Lower lobe of right lung (tissue), 2 donors: ENCODE measurements around the gene NIBAN1. TPM values are rescaled to one million over a fixed set of nuclear protein-coding genes. Genes with fewer than 3 reads are reported as not detected.

Experiments used
- ATAC-seq, 2 donors: fragments of 200-7000 bp; cut with Tn5 transposase; one replicate each; pipeline ENCODE4 v1.9.1; 2020 to 2022; ENCODE audit warnings: mild to moderate bottlenecking in 2 of 2, moderate library complexity in 2 of 2
- DNase-seq: peaks from one replicate; pipeline ENCODE4 v3.0.0-alpha.2; 2020
- H3K27ac ChIP-seq: fragments of 200-600 bp; one replicate; pipeline ENCODE4 v1.8.0; 2022
- H3K27me3 ChIP-seq: fragments of 200-600 bp; one replicate; pipeline ENCODE4 v1.8.0; 2022; ENCODE audit warnings: low read depth
- H3K36me3 ChIP-seq: fragments of 200-600 bp; one replicate; pipeline ENCODE4 v1.8.0; 2022; ENCODE audit warnings: mild to moderate bottlenecking
- H3K4me1 ChIP-seq: fragments of 200-600 bp; one replicate; pipeline ENCODE4 v1.8.0; 2022
- H3K4me3 ChIP-seq: fragments of 200-600 bp; one replicate; pipeline ENCODE4 v1.8.0; 2022; ENCODE audit warnings: mild to moderate bottlenecking
- H3K9me3 ChIP-seq: fragments of 200-600 bp; one replicate; pipeline ENCODE4 v1.8.0; 2022
- CTCF ChIP-seq: fragments of 200-600 bp; IDR thresholded peaks from one replicate; pipeline ENCODE4 v1.8.0; 2022; ENCODE audit warnings: antibody characterized with exemption, mild to moderate bottlenecking
- intact Hi-C: fragments of 100-400 bp; cut with DNase I; formaldehyde crosslinking; loops from one replicate; pipeline ENCODE4 v1.11.0; 2022
- total RNA-seq: library from RNA; stranded (reverse); fragmentation: NEBNext Ultra II Directional; extraction: Animal tissue kit (Norgen Biotek cat#: 25700); gene quantifications from one replicate; pipeline ENCODE4 v1.2.1, GENCODE V29; 2021
- donor health status: DM: no; HTN: yes; CAD: no; lungs with severe emphysema.

NIBAN1 gene
- total RNA-seq, 1 donor from 2014 or later: 44.8 TPM

- H3K4me1 ChIP-seq: peaks cover 13% of the 10 kb centered on the region
- DNase-seq (no peak), ATAC-seq (no peak)
- no peak for TF ChIP-seq CTCF
- H3K27ac ChIP-seq: no peak overlapping the region
- no peaks in the 10 kb centered on the region for H3K36me3 ChIP-seq
- no peaks in the 10 kb centered on the region for H3K9me3 ChIP-seq
- intact Hi-C loops: no loop called here
- no peak overlapping the region for H3K4me3 ChIP-seq
- H3K27me3 ChIP-seq: no peaks in the 10 kb centered on the region
Measured at GRCh38 chr1:184953600-184954219, 20.6 kb downstream of the NIBAN1 start.

- H3K27me3 ChIP-seq: no peaks in the 10 kb centered on the region
- intact Hi-C loops: no loop called here
- H3K36me3 ChIP-seq: no peaks in the 10 kb centered on the region
- H3K9me3 ChIP-seq: no peaks in the 10 kb centered on the region
- H3K4me1 ChIP-seq: peaks cover 18% of the 10 kb centered on the region
- ATAC-seq (no peak), DNase-seq (no peak)
- no peak overlapping the region for H3K4me3 ChIP-seq
- TF ChIP-seq CTCF: no peak
- no peak overlapping the region for H3K27ac ChIP-seq
Measured at GRCh38 chr1:184952428-184952827, 21.9 kb downstream of the NIBAN1 start.

- no peak for ATAC-seq
- no peak for DNase-seq
- H3K27me3 ChIP-seq: no peaks in the 10 kb centered on the region
- no peaks in the 10 kb centered on the region for H3K9me3 ChIP-seq
- peaks cover 24% of the 10 kb centered on the region for H3K4me1 ChIP-seq
- no peaks in the 10 kb centered on the region for H3K36me3 ChIP-seq
- intact Hi-C loops: no loop called here
- H3K27ac ChIP-seq: no peak overlapping the region
- H3K4me3 ChIP-seq: no peak overlapping the region
- no peak for TF ChIP-seq CTCF
Measured at GRCh38 chr1:184951788-184952187, 22.5 kb downstream of the NIBAN1 start.

GRCh38 chr1:184950906-184951305, 23.4 kb downstream of the NIBAN1 start:
- no peak for DNase-seq
- TF ChIP-seq CTCF: no peak
- no peak for ATAC-seq
- Histone ChIP-seq H3K36me3 (no peaks in the 10 kb centered on the region), H3K4me3 (no peak overlapping the region), H3K4me1 (peaks cover 32% of the 10 kb centered on the region), H3K27ac (no peak overlapping the region), H3K27me3 (no peaks in the 10 kb centered on the region), H3K9me3 (no peaks in the 10 kb centered on the region)
- intact Hi-C loops: no loop called here

- Histone ChIP-seq H3K27ac (no peak overlapping the region), H3K27me3 (no peaks in the 10 kb centered on the region), H3K4me3 (no peak overlapping the region), H3K9me3 (no peaks in the 10 kb centered on the region), H3K4me1 (peaks cover 36% of the 10 kb centered on the region), H3K36me3 (no peaks in the 10 kb centered on the region)
- TF ChIP-seq CTCF: no peak
- DNase-seq: no peak
- intact Hi-C loops: no loop called here
- ATAC-seq: no peak
Measured at GRCh38 chr1:184950227-184950626, 24.1 kb downstream of the NIBAN1 start.
